HCT116 (cell line): ENCODE measurements around the gene C1orf21.

Source experiments
- ATF3 ChIP-seq: IDR thresholded peaks from 2 replicates; pipeline ENCODE4 v1.6.1; 2012
- CBX3 ChIP-seq: IDR thresholded peaks from 2 replicates; pipeline ENCODE4 v1.6.1; 2012; ENCODE audit warnings: low read depth
- CEBPB ChIP-seq: IDR thresholded peaks from 2 replicates; pipeline ENCODE4 v1.6.1; 2012; ENCODE audit warnings: low read depth
- EZH2 ChIP-seq: fragments of 200-600 bp; sonication (generic); IDR thresholded peaks from 2 replicates; pipeline ENCODE4 v1.6.1; 2017; ENCODE audit warnings: antibody characterized with exemption, mixed run types
- EZH2phosphoT487 ChIP-seq: fragments of 200-600 bp; IDR thresholded peaks from 2 replicates; pipeline ENCODE4 v1.6.1; 2018; ENCODE audit warnings: antibody characterized with exemption, borderline replicate concordance
- FOSL1 ChIP-seq: IDR thresholded peaks from 2 replicates; pipeline ENCODE4 v1.6.1; 2012; ENCODE audit warnings: low read depth
- JUND ChIP-seq: IDR thresholded peaks from 2 replicates; pipeline ENCODE4 v1.6.1; 2012
- POLR2A ChIP-seq: IDR thresholded peaks from 2 replicates; pipeline ENCODE4 v1.7.0; 2011; ENCODE audit warnings: borderline replicate concordance; ENCODE audit not compliant: insufficient read depth, insufficient read length; ENCODE audit errors: extremely low read depth
- POLR2AphosphoS5 ChIP-seq: IDR thresholded peaks from 2 replicates; pipeline ENCODE4 v1.6.1; 2011; ENCODE audit warnings: mild to moderate bottlenecking, low read depth, low read length, moderate library complexity
- SIN3A ChIP-seq: IDR thresholded peaks from 2 replicates; pipeline ENCODE4 v1.6.1; 2012; ENCODE audit warnings: low read depth
- ZBTB33 ChIP-seq: IDR thresholded peaks from 2 replicates; pipeline ENCODE4 v1.6.1; 2011; ENCODE audit warnings: mild to moderate bottlenecking, low read length, moderate library complexity; ENCODE audit not compliant: insufficient replicate concordance; ENCODE audit errors: extremely low read depth
- TF ChIP-seq, protein P1 (sequence below), 3 experiments: fragments of 200-600 bp in 1 of 3; sonication (generic) in 1 of 3; IDR thresholded peaks in 2 of 3; conservative IDR thresholded peaks in 1 of 3; 2 replicates each; pipeline ENCODE4 v1.5.1; 2012 to 2017; ENCODE audit warnings: low read depth in 2 of 3, low read length in 2 of 3, antibody characterized with exemption in 1 of 3, borderline replicate concordance in 1 of 3, control low read depth in 1 of 3, mild to moderate bottlenecking in 1 of 3, mixed read lengths in 1 of 3, mixed run types in 1 of 3, moderate library complexity in 1 of 3; ENCODE audit not compliant: insufficient read depth in 1 of 3
- TF ChIP-seq, protein P2 (sequence below): IDR thresholded peaks from 2 replicates; pipeline ENCODE4 v1.6.1; 2012; ENCODE audit warnings: low read depth

DNA sequence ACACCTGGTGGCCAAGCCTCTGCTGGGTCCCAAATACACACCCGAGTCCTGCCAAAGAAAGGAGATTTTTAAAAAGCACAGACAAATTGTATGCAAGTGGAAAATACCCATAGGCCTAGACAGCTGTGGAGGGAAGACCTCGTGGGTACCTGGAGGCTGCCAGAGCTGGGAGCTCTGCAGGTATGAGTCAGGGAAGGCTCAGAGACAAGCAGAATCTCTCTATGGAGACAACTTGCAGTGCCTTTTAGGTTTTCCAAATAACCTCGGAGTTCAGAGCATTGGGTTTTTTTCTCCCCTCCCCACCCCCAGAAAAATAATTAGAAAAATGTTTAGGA, 240.1 kb downstream of the C1orf21 start:
- TF ChIP-seq JUND (no peak), POLR2A (no peak), EZH2phosphoT487 (no peak), EZH2 (no peak), FOSL1 (no peak), SIN3A (no peak), CBX3 (no peak), ATF3 (no peak), ZBTB33 (no peak), POLR2AphosphoS5 (no peak), CEBPB (no peak)
- TF ChIP-seq, protein P1, sequence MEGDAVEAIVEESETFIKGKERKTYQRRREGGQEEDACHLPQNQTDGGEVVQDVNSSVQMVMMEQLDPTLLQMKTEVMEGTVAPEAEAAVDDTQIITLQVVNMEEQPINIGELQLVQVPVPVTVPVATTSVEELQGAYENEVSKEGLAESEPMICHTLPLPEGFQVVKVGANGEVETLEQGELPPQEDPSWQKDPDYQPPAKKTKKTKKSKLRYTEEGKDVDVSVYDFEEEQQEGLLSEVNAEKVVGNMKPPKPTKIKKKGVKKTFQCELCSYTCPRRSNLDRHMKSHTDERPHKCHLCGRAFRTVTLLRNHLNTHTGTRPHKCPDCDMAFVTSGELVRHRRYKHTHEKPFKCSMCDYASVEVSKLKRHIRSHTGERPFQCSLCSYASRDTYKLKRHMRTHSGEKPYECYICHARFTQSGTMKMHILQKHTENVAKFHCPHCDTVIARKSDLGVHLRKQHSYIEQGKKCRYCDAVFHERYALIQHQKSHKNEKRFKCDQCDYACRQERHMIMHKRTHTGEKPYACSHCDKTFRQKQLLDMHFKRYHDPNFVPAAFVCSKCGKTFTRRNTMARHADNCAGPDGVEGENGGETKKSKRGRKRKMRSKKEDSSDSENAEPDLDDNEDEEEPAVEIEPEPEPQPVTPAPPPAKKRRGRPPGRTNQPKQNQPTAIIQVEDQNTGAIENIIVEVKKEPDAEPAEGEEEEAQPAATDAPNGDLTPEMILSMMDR (IDR thresholded peaks at IDR 0.05 in 2 of 3, conservative IDR thresholded peaks at IDR 0.05 in 1 of 3; ENCODE audit: borderline replicate concordance in 1 of 3, insufficient read depth in 1 of 3, low read depth in 2 of 3, low read length in 2 of 3): no peak
- TF ChIP-seq, protein P2, sequence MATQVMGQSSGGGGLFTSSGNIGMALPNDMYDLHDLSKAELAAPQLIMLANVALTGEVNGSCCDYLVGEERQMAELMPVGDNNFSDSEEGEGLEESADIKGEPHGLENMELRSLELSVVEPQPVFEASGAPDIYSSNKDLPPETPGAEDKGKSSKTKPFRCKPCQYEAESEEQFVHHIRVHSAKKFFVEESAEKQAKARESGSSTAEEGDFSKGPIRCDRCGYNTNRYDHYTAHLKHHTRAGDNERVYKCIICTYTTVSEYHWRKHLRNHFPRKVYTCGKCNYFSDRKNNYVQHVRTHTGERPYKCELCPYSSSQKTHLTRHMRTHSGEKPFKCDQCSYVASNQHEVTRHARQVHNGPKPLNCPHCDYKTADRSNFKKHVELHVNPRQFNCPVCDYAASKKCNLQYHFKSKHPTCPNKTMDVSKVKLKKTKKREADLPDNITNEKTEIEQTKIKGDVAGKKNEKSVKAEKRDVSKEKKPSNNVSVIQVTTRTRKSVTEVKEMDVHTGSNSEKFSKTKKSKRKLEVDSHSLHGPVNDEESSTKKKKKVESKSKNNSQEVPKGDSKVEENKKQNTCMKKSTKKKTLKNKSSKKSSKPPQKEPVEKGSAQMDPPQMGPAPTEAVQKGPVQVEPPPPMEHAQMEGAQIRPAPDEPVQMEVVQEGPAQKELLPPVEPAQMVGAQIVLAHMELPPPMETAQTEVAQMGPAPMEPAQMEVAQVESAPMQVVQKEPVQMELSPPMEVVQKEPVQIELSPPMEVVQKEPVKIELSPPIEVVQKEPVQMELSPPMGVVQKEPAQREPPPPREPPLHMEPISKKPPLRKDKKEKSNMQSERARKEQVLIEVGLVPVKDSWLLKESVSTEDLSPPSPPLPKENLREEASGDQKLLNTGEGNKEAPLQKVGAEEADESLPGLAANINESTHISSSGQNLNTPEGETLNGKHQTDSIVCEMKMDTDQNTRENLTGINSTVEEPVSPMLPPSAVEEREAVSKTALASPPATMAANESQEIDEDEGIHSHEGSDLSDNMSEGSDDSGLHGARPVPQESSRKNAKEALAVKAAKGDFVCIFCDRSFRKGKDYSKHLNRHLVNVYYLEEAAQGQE: no peak
